GM21786 (cell line): Measurements from ENCODE around the gene PRAME.
"Not testable (repeated sequence)": the region's sequence is repeated elsewhere in the genome, so short reads cannot be mapped to it uniquely, and the experiment has no call there.

ENCODE experiments used
- ATAC-seq: cut with Tn5 transposase; IDR thresholded peaks from one replicate; pipeline ENCODE4 v1.9.1; 2021; ENCODE audit not compliant: unreplicated experiment

The PRAME gene

DNA sequence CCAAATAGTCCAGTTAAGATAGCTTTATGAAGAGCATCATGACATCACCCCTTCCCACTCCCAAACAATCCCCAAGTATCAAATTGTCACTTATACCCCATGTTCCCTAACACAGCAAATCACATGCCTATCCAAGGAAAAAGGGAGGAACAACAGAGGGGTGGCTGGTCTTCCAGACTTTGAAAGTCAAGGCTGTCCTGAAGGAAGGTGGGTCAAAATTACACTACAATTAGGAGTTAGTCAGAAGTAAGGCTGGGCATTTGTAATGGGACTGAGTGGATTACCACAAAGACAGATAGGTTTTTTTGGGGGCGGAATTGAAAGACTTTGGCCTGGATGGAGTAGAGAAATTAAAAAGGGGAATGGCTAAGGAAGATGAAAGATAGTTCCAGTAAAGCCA lies 5.9 kb downstream of the PRAME start:
- no peak for ATAC-seq

DNA sequence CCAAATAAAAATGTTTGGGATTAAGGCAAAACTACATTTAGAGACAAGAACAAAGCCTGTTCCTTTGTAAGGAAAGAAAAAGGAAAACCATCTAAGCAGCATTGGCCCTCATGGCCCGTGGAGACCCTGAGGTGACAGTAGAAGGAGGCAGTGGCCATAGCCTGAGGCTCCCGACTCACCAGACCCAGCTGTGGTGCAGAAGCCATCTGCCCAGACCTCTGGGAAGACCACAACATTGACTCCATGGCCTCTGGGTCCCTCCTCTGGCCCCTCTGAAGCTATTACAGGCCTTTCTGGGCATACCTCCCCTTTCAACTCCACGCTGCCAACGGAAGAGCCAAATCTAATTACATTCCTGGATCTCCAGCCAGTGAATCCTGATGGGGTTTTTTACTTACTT lies 6.4 kb downstream of the PRAME start:
- ATAC-seq: no peak

DNA sequence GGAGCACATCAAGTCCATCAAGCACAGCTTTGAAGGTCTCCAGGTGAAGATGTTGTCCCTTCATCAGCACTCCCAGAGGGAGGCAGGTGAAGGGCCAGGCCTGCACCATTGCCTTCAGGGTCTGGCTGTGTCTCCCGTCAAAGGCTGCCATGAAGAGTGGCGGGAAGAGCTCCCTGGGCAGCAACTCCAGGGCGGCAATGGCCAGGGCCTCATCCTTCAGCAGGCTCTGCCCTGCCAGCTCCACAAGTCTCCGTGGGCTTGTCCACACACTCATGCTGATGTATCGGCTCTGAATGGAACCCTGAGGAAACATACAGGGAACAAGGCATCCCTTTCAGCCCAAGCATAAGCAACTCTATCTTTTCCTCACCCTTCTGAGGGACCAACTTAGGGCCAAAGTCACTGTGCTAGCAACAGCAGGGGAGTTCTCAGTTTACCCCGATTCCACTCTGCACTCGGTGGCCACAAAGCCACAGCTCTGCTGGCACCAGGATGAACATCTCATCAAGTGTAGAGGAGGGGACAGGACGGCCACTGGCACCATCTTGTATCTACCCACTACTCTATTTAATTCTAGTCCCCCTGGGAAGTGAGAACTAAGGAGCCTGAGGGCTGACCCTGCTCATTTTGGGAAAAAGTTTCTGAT lies 8.2 kb downstream of the PRAME start:
- no peak for ATAC-seq

DNA sequence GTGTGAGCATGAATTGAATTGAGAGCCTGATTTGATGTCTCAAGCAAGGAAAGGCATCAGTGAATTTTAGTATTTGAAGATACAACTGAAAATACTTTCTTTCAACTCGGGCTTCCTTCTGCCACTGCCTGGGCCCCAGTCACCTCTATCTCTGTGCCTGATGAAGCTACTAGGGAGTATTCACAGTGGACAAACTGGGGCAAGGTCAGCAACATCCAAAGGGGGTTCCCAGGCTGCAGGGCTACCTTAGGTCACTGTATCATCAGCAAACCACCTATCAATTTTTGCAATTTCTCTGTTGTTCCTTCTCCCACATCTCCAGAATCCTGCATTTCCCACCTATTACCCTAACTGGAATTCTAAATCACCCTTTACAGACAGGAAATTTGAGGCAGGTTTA lies 10.2 kb downstream of the PRAME start:
- ATAC-seq: no peak

DNA sequence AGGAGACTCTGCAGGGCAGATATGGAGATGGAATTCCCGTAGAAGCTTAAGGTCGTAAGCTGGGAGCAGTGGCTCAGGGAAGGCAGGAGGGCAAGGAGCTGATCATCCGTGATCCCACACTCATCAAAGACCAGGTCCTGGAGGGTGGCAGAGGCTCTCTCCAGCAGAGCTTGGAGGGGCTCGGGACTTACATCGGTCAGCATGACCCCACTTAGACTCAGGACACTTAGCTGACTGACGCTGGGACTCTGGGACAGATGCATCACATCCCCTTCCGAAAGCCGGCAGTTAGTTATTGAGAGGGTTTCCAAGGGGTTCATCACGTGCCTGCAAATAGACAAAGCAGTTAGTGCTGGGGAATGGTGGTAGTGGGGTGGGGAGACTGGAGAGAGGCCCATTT lies 10.7 kb downstream of the PRAME start:
- no peak for ATAC-seq

DNA sequence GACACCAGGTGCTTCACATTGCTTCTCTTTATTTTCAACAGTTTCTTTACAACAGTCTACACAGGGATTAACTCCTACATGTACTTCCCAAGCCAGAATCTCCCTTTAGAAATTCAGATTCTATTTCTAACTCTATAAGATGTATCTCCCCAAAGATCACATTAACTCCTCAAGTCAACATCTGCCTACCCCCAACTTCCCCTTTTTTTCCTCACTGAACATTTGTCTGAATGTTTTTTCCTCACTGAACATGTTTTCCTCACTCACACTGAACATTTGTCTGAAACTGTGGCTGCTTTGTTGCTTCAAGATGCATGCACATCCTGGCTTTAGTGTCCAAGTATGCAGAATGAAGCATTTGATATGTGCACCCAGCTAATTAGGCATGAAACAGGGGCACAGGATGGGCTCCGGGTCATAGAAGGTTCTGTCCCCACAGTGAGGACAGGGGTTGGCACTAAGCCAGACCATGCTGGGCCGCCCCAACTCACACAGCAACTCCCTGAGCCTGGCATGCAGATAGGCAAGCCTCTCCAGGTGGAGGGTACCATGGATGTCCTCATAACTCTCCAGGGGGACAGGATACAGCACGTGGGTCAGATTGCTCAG lies 11.3 kb downstream of the PRAME start:
- no peak for ATAC-seq

DNA sequence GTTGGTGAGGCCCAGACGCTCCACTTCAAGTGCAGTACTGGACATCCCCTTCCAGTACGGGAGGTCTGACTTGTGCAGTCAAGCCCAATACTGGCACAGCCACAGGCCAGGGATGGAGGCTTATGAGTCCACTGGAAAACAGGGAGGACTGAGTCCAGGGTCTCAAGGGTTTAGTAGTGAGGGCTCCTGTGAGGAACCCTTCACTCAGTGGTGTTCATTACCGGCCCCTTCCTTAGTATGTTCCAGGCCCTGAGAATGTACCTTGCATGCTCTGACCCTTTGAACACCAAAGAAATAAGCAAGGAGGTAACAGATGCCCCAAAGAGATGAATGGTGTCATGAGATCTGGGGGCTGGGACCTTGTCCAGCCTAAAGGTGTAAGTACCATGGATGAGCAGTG lies 11.8 kb downstream of the PRAME start:
- no peak for ATAC-seq

DNA sequence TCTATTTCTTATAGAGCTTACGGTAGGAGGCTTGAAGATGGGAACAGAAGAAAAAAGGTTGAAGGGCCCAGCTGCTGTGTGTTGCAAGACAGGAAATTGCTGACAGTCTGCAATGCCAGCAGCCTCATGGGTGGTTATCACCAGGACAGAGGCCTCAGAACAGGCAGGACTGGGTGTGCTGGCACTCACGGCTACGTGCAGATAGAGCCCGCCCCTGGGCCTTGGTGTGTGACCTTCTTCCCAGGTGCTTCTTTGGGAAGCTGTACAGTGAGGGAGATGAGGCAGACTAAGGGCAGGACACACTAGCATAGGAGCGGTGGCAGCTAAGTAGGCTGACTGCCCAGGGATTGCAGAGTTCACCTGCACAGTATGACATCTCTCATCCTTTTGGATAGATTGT lies 12.6 kb downstream of the PRAME start:
- ATAC-seq: no peak

DNA sequence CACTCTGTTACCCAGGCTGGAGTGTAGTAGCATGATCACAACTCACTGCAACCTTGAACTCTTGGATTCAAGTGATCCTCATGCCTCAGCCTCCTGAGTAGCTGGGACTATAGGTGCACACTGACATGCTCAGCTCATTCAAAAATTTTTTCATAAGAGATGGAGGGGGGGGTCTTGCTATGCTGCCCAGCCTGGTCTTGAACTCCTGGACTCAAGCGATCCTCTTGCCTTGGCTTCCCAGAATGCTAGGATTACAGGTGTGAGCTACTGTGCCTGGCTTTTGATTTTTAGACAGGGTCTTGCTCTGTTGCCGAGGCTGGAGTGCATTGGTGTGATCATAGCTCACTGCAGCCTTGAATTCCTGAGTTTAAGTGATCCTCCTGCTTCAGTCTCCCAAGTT lies 14.0 kb downstream of the PRAME start:
- no peak for ATAC-seq

DNA sequence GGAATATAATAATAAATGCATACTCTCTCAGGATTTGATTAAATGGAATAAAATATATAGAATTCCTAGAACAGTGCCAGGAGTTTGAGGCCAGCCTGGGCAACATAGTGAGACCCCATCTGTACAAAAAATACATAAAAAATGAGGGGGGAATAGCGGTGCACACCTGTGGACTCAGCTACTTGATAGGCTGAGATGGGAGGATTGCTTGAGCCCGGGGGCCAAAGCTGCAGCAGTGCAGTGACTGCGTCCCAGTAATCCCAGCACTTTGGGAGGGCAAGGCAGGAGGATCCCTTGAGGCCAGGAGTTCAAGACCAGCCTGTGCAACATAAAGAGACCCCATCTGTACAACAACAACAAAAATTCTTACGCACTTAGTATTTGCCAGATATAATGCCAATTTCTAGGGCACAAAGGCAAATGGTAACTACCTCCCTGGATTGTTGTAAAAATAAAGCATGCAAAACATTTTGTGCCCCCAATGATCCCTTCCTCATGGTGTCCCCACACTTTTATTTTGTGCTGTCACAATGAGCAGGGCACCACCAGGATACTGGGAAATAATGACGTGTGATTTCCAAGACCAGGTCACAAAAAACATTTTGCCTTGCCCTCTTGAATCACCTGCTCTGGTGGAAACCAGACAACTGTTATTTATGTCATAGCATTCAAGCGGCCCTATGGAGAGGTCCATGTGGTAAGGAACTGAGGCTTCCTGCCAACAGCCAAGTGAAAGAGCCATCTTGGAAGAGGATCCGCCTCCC lies 20.7 kb downstream of the PRAME start:
- ATAC-seq: no peak

DNA sequence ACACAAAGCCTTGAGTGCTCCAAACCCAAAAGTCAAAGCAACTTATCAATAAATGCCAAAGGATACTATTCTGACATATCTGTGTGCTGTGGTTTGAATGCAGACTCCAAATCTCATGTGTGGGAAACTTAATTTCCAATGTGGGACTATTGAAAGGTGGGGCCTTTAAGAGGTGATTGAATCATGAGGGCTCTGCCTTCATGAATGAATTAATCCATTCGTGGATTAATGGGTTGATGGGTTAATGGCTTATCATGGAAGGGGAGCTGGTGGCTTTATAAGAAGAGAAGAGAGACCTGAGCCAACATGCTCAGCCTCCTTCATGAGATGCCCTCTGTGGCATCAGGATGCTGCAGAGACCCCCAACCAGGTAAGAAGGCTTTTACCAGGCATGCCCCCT lies 22.1 kb downstream of the PRAME start:
- no peak for ATAC-seq

DNA sequence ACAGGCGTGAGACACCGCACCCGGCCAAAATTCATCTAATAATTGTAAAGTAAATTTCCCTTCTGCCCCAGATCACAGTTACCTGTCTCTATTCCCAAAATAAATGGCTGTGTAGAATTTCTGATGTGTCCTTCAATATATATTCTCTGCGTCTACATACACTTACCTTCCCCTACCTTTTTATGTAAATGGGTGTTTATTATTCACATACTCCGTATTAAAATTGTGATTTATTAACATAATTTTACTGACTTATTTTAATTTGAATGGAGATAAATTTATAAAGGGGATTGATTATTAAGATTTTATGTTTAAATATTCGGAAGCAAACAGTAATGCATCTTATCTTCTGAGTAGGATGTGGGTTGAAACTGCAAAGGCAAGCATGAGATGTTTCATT lies 22.6 kb downstream of the PRAME start:
- no peak for ATAC-seq

DNA sequence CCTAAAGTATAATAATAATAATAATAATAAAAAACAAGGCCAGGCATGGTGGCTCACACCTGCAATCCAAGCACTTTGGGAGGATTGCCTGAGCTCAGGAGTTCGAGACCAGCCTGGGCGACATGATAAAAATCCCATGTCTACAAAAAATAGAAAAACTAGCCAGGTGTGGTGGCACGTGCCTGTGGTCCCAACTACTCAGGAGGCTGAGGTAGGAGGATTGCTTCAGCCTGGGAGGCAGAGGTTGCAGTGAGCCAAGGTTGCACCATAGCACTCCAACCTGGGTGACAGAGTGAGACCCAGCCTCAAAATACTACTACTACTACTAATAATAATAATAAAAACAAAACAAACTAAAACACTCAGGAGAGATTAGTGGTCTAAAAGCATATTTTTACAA lies 23.4 kb downstream of the PRAME start:
- no peak for ATAC-seq

DNA sequence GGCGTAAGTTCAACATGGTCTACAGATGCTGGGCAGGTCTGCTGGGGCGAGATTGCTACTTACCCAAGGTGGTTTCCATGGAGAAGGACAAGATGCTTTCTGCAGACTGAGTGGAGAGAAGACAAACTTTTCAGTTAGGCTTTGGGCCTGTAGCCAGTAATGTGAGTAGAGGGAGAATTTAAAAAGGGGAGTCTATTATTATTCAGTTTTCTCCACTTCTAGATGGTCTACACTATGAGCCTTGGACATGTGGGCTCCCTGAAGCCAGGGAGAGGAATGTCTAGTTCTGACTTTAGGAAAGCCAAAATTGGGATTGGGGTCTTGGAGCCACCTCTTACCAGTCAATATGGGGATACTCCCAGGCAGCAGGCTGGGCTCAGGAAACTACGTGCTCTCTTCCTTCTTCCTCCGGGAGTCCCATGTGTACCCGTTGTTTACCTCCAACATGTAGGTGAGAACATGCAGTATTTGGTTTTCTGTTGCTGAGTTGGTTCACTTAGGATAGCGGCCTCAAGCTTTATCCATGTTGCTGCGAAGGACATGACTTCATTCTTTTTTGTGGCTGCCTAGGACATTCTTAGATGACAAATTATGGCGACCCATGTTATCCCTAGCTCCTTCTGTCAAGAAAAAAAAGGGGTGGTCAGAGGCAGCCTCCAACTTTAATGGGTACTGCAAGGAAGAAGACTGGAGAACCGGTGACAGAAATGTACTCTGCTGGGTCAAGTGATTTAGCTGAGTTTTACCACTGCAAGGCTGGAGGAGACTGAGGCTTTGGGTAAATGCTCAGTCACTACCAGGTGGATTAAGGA lies 24.3 kb downstream of the PRAME start:
- no peak for ATAC-seq

DNA sequence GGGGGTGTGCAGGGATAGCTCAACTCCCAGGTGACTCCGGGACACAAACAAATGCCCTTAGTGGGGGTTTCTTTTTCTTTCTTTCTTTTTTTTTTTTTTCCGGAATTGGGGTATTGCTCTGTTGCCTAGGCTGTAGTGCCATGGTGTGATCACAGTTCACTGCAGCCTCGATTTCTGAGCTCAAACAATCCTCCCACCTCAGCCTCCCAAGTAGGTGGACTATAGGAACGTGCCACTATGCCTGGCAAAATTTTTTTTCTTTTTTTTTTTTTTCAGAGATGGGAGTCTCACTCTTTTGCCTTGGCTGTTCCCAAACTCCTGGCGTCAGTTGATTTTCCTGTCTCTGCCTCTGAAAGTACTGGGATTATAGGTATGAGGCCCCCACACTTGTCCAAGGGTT lies 25.2 kb downstream of the PRAME start:
- ATAC-seq: no peak

DNA sequence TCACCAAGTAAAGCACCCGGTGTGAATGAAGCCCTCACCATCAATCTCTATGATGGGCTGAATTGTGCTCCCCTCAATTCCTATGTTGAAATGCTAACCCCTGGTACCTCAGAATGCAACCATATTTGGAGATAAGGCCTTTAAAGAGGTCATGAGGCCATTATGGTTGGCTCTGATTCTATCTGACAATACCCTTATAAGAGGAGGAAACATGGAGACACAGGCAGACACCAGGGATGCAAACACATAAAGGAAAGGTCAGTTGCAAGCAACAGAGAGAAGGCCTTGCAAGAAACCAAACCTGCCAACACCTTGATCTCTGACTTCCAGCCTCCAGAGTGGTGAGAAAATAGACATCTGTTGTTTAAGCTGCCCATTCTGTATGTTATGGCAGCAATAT lies 25.6 kb downstream of the PRAME start:
- ATAC-seq: no peak

DNA sequence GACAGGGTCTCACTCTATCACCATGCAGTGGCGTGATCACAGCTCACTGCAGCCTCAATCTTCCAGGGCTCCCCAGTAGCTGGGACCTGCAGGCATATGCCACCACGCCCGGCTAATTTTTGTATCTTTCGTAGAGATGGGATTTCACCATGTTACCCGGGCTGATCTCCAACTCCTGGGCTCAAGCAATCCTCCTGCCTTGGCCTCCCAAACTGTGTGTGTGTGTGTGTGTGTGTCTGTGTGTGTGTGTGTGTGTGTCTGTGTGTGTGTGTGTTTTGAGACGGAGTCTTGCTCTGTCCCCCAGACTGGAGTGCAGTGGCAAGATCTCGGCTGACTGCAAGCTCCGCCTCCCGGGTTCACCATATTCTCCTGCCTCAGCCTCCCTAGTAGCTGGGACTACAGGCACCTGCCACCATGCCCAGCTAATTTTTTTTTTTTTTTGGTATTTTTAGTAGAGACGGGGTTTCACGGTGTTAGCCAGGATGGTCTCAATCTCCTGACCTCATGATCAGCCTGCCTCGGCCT lies 26.5 kb downstream of the PRAME start:
- not testable (repeated sequence) for ATAC-seq

DNA sequence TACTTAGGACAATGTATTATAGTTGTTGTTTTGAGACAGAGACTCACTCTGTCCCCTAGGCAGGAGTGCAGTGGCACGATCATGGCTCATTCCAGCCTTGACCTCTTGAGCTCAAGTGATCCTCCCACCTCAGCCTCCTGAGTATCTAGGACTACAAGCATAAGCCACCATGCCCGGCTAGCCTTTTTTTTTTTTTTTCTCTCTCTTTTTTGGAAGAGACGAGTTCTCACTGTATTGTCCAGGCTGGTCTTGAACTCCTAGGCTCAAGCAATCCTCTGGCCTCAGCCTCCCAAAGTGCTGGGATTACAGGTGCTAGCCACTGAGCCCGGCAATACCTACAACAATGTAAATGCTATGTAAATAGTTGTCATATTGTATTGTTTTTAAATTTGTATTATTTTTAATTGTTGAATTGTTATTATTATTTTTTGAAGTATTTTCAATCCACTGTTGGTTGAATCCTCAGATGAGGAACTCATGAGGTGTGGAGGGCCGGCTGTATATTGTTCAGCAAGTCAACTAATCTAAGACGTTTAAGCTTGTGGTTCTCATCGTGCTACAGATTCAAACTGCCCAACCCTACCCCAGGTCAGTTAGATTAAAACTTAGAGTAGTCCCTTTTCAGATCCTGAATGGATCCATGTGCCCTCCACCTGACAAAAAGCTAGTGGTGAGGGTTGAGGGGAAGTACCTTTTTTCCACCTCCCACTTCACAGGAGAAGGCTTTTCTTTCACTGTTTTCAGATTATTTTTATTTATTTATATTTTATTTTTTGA lies 27.1 kb downstream of the PRAME start:
- ATAC-seq: no peak

DNA sequence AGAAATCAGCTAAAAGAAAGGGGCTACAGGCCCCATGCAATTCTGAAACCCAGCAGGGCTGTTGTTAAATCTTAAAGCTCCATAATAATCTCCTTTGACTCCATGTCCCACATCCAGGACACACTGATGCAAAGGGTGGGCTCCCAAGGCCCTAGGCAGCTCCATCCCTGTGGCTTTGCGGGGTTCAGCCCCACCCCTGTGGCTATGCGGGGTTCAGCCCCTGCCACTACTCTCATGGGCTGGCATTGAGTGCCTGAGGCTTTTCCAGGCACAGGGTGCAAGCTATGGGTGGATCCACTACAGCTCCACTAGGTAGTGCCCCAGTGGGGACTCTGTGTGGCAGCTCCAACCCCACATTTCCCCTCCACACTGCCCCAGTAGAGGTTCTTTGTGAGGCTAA lies 30.3 kb downstream of the PRAME start:
- ATAC-seq: no peak

DNA sequence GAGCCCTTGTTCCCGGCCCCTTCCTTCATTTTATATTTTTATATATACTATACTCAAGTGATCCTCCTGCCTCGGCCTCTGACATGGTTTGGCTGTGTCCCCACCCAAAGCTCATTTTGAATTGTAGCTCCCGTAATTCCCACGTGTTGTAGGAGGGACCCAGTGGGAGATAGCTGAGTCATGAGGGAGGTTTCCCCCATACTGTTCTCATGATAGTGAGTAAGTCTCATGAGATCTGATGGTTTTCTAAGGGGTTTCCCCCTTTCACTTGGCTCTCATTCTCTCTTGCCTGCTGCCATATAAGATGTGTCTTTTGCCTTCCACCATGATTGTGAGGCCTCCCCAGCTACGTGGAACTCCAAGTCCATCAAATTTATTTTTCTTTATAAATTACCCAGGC lies 31.8 kb downstream of the PRAME start:
- ATAC-seq: no peak
